Common myeloid progenitor, CD34-positive (primary cell): ENCODE results near the gene CHCHD6.

Source experiments
- CTCF ChIA-PET: fragments of 350-600 bp; sonication (Branson Sonifier 250); formaldehyde crosslinking; loops from one replicate; lab custom pipeline; 2021; ENCODE audit warnings: antibody characterized with exemption; lab: Charles Lee
- POLR2A ChIA-PET: fragments of 350-600 bp; sonication (Branson Sonifier 250); formaldehyde crosslinking; loops from one replicate; lab custom pipeline; 2021; ENCODE audit warnings: antibody characterized with exemption; lab: Charles Lee
- DNase-seq, 3 donors: peaks; one replicate each; pipeline versions ENCODE4 v3.0.0 to v3.0.0-alpha.2; 2013
- H3K27ac ChIP-seq, 2 experiments: 1 replicate in 1 of 2; 2 replicates in 1 of 2; pipeline ENCODE4 v1.7.0; 2013; ENCODE audit warnings: inconsistent platforms in 2 of 2, low read length in 2 of 2, mild to moderate bottlenecking in 2 of 2, low read depth in 1 of 2, moderate library complexity in 1 of 2; ENCODE audit not compliant: severe bottlenecking in 2 of 2, insufficient read depth in 1 of 2, poor library complexity in 1 of 2
- H3K27me3 ChIP-seq, 5 experiments: replicated peaks in 2 of 5; 1 replicate in 3 of 5; 2 replicates in 2 of 5; pipeline versions ENCODE4 v1.6.1 to v1.7.0; 2013; ENCODE audit warnings: low read length in 4 of 5, mild to moderate bottlenecking in 2 of 5, moderate library complexity in 2 of 5, inconsistent platforms in 1 of 5; ENCODE audit not compliant: insufficient read depth in 5 of 5, control insufficient read depth in 4 of 5
- H3K36me3 ChIP-seq, 4 experiments: 1 replicate in 2 of 4; 2 replicates in 2 of 4; pipeline versions ENCODE4 v1.6.1 to v1.7.0; 2013; ENCODE audit warnings: low read length in 3 of 4, control low read depth in 1 of 4, mild to moderate bottlenecking in 1 of 4; ENCODE audit not compliant: control insufficient read depth in 4 of 4, insufficient read depth in 4 of 4
- H3K4me1 ChIP-seq, 4 experiments: 1 replicate in 3 of 4; 2 replicates in 1 of 4; pipeline versions ENCODE4 v1.6.1 to v1.7.1; 2013; ENCODE audit warnings: low read length in 3 of 4, mild to moderate bottlenecking in 3 of 4, control low read depth in 1 of 4, inconsistent platforms in 1 of 4, moderate library complexity in 1 of 4; ENCODE audit not compliant: control insufficient read depth in 4 of 4, insufficient read depth in 4 of 4; ENCODE audit errors: control extremely low read depth in 1 of 4
- H3K4me3 ChIP-seq, 7 experiments: 1 replicate in 4 of 7; 2 replicates in 3 of 7; pipeline versions ENCODE4 v1.5.1 to v1.7.0; 2013; ENCODE audit warnings: mild to moderate bottlenecking in 7 of 7, low read length in 6 of 7, moderate library complexity in 6 of 7, inconsistent platforms in 2 of 7, low read depth in 2 of 7, control low read depth in 1 of 7; ENCODE audit not compliant: insufficient read depth in 4 of 7, control insufficient read depth in 1 of 7; ENCODE audit errors: extremely low read depth in 1 of 7
- H3K9me3 ChIP-seq, 5 experiments: 1 replicate in 4 of 5; 2 replicates in 1 of 5; pipeline versions ENCODE4 v1.6.1 to v1.7.1; 2013; ENCODE audit warnings: low read length in 4 of 5, mild to moderate bottlenecking in 2 of 5, inconsistent platforms in 1 of 5, low read depth in 1 of 5, moderate library complexity in 1 of 5; ENCODE audit not compliant: control insufficient read depth in 4 of 5, insufficient read depth in 2 of 5; ENCODE audit errors: control extremely low read depth in 1 of 5
- WGBS: methylation state at CpG from one replicate; pipeline ENCODE4 v1.1.5; 2013; ENCODE audit not compliant: insufficient coverage; 5-methylcytosine and 5-hydroxymethylcytosine counted together

CHCHD6 gene

GRCh38 chr3:126850370-126851085 is 146.5 kb downstream of the CHCHD6 start:
- ChIA-PET POLR2A (no interaction called here), CTCF (no interaction called here)
- no peak overlapping the region for H3K27ac ChIP-seq
- H3K9me3 ChIP-seq, result no peaks in the 10 kb centered on the region
- H3K4me3 ChIP-seq, result no peak overlapping the region
- no peaks in the 10 kb centered on the region for H3K36me3 ChIP-seq
- H3K4me1 ChIP-seq, result no peaks in the 10 kb centered on the region
- 97% methylated on average over 8 of the region's 10 CpGs for WGBS
- H3K27me3 ChIP-seq, result no peaks in the 10 kb centered on the region
- no peak for DNase-seq

GRCh38 chr3:126851382-126851781 is 147.3 kb downstream of the CHCHD6 start:
- no peak overlapping the region for H3K27ac ChIP-seq
- DNase-seq, result no peak
- 93% methylated on average over 4 of the region's 6 CpGs for WGBS
- H3K4me1 ChIP-seq, result no peaks in the 10 kb centered on the region
- ChIA-PET POLR2A (no interaction called here), CTCF (no interaction called here)
- no peak overlapping the region for H3K4me3 ChIP-seq
- H3K9me3 ChIP-seq, result no peaks in the 10 kb centered on the region
- no peaks in the 10 kb centered on the region for H3K27me3 ChIP-seq
- no peaks in the 10 kb centered on the region for H3K36me3 ChIP-seq

DNA sequence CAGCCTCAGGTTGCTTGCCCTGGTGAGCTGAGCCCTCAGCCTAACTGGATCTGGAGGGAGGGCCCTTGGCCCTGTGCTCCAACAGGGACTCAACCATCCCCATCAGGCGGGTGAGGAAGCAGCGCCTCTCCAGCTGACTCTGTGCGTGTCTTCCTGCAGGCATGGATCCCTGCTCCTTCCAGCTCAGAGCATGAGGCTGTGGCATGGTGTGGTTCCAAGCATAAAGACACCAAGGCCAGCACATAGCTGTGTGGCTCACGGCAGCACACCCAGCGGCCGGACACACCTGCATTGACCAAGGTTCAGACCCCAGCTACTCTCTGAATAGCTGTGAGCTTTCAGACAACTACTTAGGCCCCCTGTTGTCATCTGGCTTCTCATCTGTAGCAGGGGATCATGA is 147.9 kb downstream of the CHCHD6 start:
- Histone ChIP-seq H3K27ac (no peak overlapping the region), H3K4me3 (no peak overlapping the region), H3K27me3 (peaks cover 0 to 2% (median 0%) of the 10 kb centered on the region in 5 experiments), H3K36me3 (no peaks in the 10 kb centered on the region), H3K4me1 (no peaks in the 10 kb centered on the region), H3K9me3 (no peaks in the 10 kb centered on the region)
- DNase-seq, result no peak
- WGBS, result 97% methylated on average over 5 of the region's 6 CpGs
- ChIA-PET CTCF (no interaction called here), POLR2A (no interaction called here)

DNA sequence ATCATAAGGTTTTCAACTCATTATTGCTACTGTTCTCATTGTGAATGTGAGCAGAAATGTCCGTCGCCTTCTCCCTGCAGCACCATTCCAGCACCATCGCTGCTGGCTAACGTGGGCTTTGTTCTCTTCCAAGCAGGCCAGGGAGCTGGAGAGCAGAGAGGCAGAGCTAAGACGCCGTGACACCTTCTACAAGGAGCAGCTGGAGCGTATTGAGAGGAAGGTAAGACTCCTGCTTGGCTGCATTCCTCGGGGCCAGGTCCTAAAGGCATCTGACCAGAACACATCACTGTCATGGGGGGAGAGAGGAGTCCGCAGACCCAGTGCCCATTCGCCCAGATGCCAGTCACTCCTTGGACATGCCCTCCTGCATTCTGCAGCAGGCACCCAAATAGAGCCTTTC is 148.5 kb downstream of the CHCHD6 start:
- Histone ChIP-seq H3K27me3 (peaks cover 0 to 3% (median 0%) of the 10 kb centered on the region in 5 experiments), H3K4me3 (no peak overlapping the region), H3K27ac (no peak overlapping the region), H3K36me3 (no peaks in the 10 kb centered on the region), H3K9me3 (no peaks in the 10 kb centered on the region), H3K4me1 (no peaks in the 10 kb centered on the region)
- ChIA-PET POLR2A (no interaction called here), CTCF (no interaction called here)
- no peak for DNase-seq
- 97% methylated on average over 8 of the region's 10 CpGs for WGBS

DNA sequence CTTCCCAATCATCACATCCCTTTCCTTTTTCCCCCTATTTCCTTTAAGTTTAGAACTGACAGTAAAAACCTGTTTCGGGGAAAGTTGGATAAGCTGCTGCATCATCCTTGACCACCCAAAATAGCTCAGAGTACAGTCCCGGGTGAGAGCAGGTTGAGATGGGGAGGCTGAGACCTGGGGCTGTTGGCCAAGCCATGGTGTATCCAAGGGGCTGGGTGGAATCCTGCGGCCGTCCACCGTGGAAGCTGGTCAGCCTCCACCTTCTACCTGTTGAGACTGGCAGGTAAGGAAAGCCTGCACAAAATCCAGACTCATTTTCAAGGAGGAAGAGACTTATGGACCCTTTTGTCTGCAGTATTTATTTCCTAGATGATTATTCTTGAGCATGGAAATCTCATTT is 150.6 kb downstream of the CHCHD6 start:
- 100% methylated on average over 2 of the region's 5 CpGs for WGBS
- Histone ChIP-seq H3K27me3 (peaks cover 0 to 3% (median 0%) of the 10 kb centered on the region in 5 experiments), H3K9me3 (no peaks in the 10 kb centered on the region), H3K36me3 (peaks cover 0 to 2% (median 0%) of the 10 kb centered on the region in 4 experiments), H3K4me3 (no peak overlapping the region), H3K27ac (no peak overlapping the region), H3K4me1 (no peaks in the 10 kb centered on the region)
- no peak for DNase-seq
- CTCF ChIA-PET, result no interaction called here
- POLR2A ChIA-PET, result no interaction called here

DNA sequence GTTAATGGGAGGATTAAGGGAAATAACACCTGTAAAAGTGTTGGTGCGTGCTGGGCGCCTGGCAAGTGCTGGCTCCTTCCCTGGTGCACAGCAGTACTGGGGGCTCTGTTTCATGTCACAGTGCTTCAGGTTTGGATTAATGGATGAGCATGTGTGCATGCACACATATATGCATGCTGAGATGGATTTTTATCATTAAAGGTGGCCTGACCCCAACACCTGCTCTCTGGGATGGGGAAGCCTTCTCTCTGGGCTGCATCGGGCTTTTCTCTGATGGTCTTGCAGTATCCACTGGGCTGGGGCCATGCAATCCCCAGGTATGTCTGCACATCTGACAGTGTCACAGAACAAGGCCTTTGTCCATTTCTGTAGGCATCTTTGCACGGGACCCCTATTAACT is 151.3 kb downstream of the CHCHD6 start:
- CTCF ChIA-PET, result no interaction called here
- 100% methylated on average over 4 of the region's 4 CpGs for WGBS
- no peak overlapping the region for H3K4me3 ChIP-seq
- peaks cover 0 to 3% (median 0%) of the 10 kb centered on the region in 5 experiments for H3K27me3 ChIP-seq
- no peak for DNase-seq
- POLR2A ChIA-PET, result no interaction called here
- H3K36me3 ChIP-seq, result peaks cover 0 to 3% (median 1%) of the 10 kb centered on the region in 4 experiments
- no peak overlapping the region for H3K27ac ChIP-seq
- no peaks in the 10 kb centered on the region for H3K4me1 ChIP-seq
- H3K9me3 ChIP-seq, result no peaks in the 10 kb centered on the region

DNA sequence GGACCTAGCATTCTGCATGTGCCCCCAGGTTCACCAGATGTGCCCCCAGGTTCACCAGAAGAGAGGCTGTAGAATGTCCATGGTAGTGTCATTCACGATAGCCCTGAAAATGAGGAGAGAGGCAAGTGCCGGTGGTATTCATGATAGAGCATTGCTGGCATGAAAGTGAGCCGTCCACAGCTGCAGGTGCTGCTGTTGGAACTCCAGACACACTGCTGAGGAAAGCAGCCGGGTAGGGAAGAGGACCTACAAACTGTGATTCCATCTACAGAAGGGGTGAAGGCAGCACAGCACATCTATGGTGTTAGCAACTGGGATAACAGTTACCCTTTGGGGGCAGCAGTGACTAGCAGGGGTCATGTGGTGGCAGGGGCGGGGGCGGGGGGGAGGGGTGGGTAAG is 153.9 kb downstream of the CHCHD6 start:
- Histone ChIP-seq H3K27ac (no peak overlapping the region), H3K9me3 (no peaks in the 10 kb centered on the region), H3K36me3 (peaks cover 0 to 3% (median 1%) of the 10 kb centered on the region in 4 experiments), H3K4me3 (no peak overlapping the region), H3K27me3 (peaks cover 0 to 3% (median 0%) of the 10 kb centered on the region in 5 experiments), H3K4me1 (no peaks in the 10 kb centered on the region)
- ChIA-PET CTCF (no interaction called here), POLR2A (no interaction called here)
- no peak for DNase-seq
- 95% methylated on average over 4 of the region's 6 CpGs for WGBS
